ENCODE results near the gene AMZ1.
"Not testable (repeated sequence)": the region's sequence is repeated elsewhere in the genome, so short reads cannot be mapped to it uniquely, and the experiment has no call there.

The AMZ1 gene

DNA sequence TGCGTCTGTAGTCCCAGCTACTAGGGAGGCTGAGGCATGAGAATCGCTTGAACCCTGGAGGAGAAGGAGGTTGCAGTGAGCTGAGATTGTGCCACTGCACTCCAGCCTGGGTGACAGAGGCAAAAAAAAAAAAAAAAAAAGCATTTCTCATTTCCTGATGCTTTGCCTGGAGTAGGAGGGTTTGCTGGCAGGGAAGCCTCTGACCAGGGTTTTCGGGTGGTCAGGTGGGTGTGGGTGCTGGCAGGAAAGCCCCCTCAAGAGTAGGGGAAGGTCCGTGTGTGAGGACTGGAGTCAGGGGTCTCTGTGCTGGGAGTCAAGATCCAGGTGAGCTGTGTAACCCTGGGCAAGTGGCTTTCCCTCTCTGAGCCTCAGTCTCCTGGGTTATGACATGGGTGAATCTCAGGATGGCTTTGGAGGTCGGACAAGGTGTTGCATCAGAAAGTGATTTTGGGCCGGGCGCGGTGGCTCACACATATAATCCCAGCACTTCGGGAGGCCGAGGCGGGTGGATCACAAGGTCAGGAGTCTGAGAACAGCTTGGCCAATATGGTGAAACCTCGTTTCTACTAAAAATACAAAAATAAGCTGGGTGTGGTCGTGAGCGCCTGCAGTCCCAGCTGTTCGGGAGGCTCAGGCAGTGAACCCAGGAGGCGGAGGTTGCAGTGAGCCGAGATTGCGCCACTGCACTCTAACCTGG is 3.2 kb downstream of the AMZ1 start:
- DNase-seq (ENCODE audit: low read depth in 2 of 2), result no peak

DNA sequence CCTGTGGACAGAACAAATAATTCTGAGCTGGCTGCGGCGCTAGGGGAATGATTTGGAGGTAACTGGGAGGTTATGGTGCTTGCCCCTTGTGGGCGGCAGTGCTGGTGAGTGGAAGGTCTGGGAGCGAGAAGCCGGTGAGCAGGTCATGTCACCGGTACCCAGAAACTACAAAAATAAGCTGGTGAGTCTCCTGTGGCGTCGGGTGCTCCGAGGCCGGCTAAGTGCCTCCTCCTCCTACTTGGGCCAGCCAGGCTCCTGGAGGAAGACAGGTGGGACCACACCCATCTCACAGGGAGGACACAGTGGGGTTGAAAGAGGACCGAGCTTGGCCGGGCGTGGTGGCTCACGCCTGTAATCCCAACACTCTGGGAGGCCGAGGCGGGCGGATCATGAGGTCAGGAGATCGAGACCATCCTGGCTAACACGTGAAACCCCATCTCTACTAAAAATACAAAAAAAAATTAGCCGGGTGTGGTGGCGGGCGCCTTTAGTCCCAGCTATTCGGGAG is 4.0 kb downstream of the AMZ1 start:
- DNase-seq (ENCODE audit: low read depth in 2 of 2), result not testable (repeated sequence)

DNA sequence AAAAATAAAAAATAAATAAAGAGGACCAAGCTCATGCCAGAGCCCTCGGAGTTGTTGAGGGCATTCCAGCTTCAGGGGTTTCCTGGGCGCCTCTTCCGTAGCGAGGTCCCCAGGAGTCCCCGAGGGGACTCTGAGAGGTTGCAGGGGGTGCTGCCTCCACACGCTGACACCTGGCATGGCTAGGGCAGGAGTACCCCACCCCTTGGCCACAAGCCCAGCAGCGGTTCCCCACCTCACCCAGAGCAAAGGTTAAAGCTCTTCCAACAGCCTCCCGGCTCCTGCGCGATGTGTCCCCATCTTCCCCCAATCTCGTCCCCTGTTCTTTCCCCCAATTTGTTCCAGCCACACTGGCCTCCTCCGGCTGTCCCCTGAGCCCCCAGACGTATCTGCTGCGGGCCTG is 4.5 kb downstream of the AMZ1 start:
- DNase-seq (ENCODE audit: low read depth in 2 of 2), result no peak

DNA sequence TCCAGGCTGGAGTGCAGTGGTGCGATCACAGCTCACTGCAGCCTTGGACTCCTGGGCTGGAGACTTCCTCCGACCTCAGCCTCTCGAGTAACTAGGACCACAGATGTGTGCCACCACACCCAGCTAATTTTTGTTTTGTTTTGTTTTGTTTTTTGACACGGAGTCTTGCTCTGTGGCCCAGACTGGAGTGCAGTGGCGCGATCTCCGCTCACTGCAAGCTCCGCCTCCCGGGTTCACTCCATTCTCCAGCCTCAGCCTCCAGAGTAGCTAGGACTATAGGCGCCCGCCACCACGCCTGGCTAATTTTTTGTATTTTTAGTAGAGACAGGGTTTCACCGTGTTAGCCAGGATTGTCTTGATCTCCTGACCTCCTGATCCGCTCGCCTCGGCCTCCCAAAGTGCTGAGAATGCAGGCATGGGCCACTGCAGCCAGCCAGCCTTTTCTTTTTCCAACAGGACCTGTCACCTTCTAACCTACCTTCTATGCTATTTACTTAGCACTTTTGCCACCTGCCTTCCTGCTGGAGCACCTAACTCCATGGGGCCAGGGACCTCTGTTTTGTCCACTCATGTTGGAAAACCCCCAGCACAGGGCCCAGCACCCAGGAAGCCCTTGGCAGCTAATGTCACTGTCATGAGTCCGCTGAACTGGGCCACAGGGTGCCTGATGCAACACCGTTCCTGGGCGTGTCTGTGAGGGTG is 5.6 kb downstream of the AMZ1 start:
- not testable (repeated sequence) for DNase-seq (ENCODE audit: low read depth in 2 of 2)

DNA sequence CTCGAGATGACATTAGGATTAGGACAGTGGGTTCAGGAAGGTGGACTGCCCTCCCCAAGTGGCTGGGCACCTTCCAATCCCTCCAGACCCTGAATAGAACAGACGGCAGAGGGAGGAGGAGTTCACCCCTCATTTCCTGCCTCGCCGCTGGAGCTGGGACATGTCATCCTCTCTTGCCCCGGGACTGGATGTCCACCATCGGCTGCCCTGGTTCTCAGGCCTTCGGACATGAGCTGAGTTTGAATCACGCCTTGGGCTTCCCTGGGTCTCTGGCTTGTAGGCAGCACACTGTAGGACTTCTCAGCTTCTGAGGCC is 6.1 kb downstream of the AMZ1 start:
- not testable (repeated sequence) for DNase-seq (ENCODE audit: low read depth in 2 of 2)

DNA sequence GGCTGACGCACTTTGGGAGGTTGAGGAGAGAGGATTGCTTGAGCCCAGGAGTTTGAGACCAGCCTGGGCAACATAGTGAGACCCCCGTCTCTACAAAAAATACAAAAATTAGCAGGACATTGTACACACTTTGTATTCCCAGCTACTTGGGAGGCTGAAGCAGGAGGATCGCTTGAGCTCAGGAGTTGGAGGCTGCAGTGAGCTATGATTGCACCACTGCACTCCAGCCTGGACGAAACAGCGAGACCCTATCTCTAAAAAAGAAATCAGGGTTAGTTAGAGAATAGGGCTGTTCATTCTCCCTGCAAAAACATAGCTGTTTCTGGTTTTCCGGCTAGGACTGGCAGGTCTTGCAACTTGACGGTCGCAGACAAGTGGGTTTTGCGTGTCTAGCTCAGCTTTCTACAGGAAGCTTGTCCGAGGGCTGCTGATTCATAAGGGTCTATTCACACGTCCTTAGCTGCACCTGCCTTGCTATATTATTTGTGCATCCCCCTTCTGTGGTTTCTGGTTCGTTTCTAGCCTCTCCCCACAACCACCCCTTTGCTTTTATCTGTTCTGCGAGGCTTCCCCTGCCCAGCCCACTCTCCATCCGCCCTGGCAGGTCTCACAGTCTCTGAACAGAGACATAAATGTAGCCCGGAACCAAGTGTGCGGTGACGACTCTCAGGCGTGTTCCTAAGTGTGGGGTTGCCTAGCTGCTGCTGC is 10.7 kb downstream of the AMZ1 start:
- peak in 1 of 2 donors; percentile 41 for DNase-seq (ENCODE audit: low read depth in 2 of 2)

DNA sequence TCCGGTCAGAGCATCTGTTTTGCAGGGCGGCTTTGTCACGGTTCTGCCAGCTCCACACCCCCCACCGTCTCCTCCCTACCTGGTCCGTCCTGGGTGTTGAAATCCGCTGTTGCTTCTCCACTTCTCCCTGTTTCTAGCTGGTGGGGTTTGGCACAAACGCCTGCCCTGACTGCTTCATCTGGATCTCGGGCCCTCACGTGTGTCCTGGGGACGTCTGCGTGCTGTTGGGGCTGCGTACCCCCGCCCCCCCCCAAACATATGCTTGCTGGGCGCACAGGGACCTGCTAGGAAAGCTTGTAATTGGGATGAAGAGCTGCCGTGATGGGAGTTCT is 11.3 kb downstream of the AMZ1 start:
- no peak for DNase-seq (ENCODE audit: low read depth in 2 of 2)

DNA sequence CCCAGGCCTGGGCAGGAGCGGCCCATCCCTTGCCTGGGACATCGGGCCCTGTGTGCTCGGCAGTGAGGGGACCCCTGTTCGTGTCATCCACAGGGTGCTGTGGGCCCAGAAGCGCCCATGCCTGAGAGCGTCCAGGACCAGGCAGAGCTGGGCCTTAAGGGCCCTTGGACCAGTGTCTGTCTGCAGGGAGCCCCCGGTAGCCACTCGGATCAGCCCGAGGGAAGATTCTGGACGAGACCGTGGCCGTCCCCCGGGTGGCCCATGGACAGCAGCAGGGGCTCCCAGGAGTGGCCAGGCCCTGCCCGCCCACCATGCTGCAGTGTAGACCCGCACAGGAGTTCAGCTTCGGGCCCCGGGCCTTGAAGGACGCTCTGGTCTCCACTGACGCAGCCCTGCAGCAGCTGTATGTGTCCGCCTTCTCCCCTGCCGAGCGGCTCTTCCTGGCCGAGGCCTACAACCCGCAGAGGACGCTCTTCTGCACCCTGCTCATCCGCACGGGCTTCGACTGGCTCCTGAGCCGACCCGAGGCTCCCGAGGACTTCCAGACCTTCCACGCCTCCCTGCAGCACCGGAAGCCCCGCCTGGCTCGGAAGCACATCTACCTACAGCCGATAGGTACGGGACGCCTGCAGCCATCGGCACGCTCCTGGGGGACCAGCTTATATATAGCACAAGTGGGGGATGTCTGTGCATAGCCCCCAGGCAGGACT is 12.3 kb downstream of the AMZ1 start:
- DNase-seq (ENCODE audit: low read depth in 2 of 2), result no peak

DNA sequence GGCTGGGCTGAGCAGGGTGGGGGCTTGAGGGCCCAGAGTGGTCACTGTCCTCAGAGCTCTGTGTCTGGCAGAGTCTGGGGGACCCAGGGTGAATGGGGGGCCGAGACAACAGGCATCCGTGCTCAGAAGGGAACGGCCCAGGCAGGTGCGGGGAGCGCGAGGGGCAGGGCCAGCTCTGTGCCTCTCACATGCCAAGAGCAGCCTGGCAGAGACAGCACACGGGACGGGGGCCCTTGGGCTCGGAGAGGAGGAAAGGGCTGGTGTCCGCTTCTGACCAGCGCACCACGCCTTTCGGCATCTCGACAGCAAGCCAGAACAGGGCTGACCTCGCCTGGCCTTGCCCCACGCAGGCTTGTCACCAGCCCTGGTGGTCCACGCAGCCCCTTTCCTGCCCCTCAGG is 13.4 kb downstream of the AMZ1 start:
- DNase-seq (ENCODE audit: low read depth in 2 of 2), result no peak

DNA sequence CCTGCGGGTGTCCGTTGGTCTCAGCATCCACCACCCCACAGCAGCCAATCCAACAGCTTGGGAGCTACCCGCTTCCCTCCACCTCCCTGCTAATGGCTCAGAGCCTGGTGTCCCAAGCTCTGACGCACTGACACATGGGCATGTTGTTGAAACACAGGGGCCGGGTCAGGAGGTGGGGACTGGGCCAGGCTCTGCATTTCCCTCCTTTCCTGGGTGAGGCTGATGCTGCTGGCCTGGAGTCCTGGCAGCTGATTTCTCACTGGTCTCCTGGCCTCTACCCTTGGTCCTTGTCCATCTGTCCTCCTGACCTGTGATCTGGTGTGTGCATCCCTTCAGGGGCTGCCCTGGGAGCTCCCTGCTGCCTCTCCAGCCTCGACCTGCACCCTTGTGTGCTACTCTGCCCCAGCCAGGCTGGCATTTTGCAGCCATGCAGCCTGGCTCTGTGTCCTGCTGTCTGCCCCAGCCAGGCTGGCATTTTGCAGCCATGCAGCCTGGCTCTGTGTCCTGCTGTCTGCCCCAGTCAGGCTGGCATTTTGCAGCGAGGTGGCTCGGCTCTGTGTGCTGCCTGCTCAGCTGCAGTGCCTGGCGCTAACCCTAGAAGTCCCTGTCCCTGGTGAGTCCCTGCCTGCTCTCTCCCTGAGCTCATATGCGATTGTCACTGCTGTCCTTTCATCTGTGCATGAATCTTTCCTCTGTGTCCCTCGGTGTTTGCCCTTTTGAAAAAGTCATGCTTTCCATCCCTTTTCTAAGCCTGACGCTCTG is 14.0 kb downstream of the AMZ1 start:
- no peak for DNase-seq (ENCODE audit: low read depth in 2 of 2)

DNA sequence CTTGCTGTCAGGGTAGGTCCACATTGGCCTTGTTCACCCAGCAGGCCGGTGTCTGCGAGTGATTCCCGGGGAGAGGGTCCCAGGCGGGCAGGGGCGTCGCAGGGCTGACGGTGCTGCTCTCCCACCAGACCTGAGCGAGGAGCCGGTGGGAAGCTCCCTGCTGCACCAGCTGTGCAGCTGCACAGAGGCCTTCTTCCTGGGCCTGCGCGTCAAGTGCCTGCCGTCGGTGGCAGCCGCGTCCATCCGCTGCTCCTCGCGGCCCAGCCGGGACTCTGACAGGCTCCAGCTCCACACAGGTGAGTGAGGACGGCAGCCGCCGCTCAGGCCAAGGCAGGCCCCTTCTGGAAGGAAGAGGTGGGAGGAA is 14.6 kb downstream of the AMZ1 start:
- DNase-seq (ENCODE audit: low read depth in 2 of 2), result no peak

DNA sequence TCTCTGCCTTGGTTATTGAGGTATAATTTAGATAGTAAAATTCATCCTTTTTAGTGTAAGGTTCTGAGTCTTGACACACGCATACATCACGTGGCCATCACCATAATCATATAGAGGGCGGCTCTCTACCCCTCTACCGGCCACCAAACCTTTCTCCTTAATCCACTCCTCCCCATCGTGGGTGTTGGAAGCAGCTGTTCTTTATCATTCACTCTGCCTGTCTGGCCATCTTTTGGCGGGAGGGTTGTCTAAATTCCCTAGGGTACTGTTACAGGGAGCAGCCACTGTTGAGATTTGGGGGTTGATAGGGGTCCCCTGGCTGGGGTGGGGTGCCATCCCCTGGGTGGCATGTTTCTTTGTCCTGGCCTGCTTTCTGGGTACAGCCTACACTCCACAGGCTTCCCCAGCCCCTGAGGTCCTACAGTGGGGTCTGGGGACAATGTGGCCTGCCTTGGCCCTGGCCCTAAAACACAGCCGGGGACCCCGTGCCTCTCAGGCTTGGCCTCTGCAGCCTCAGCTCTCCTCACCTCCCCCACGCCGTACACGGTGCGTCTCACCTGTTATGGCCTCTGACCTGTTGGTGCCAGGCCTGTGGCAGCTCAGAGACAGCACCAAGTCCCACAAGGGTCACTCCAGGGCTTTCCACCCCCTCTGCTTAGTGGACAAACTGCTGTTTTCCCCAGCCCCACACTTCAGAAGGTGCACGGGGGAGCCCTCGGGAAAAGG is 17.5 kb downstream of the AMZ1 start:
- no peak for DNase-seq (ENCODE audit: low read depth in 2 of 2)

DNA sequence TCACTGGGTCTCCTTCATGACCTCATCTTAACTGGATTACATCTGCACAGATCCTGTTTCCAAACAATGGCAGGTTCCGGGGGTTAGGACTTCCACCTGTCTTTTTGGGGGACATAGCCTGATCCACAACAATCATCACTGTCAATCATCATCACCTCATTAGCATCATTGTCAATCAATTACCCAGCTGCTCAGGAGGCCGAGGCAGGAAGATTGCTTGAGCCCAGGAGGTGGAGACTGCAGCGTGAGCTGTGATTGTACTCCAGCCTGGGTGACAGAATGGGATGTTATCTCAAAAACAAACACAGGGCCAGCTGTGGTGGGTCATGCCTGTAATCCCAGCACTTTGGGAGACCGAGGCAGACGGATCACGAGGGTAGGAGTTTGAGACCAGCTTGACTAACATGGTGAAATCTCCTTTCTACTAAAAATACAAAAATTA is 18.7 kb downstream of the AMZ1 start:
- DNase-seq (ENCODE audit: low read depth in 2 of 2), result no peak

DNA sequence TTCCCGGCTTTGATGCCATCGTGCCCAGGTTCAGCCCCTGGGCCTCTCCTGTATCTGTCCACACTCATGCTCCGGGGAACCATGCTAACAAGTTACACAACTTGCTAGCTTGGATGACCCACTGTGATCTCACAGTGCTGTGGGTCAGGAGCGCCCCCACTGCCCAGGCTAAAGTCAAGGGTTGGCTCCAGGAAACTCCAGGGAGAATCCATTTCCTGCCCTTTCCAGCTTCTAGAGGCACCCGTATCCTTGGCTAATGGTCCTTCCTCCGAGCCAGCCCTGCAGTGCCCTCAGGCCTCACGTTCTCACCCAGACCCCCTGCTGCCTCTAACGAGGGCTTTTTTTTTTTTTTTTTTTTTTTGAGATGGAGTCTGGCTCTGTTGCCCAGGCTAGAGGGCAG is 19.5 kb downstream of the AMZ1 start:
- DNase-seq (ENCODE audit: low read depth in 2 of 2), result no peak

DNA sequence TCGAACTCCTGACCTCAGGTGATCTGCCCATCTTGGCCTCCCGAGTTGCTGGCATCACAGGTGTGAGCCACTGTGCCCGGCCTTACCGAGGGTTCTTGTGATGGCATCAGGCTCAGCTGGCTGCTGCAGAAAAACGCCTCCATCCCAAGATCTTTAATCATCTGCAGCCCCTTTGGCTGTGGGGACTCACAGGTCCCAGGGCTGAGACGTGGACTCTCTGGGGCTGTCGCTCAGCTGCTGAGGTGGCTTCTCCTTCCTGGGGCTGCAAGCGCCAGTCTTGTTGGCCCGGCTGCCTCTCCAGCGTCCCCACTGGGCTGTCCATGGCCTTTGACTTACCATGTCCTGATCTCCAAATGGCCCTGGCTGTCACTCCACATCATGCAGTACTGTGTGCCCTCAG is 20.0 kb downstream of the AMZ1 start:
- DNase-seq (ENCODE audit: low read depth in 2 of 2), result no peak

DNA sequence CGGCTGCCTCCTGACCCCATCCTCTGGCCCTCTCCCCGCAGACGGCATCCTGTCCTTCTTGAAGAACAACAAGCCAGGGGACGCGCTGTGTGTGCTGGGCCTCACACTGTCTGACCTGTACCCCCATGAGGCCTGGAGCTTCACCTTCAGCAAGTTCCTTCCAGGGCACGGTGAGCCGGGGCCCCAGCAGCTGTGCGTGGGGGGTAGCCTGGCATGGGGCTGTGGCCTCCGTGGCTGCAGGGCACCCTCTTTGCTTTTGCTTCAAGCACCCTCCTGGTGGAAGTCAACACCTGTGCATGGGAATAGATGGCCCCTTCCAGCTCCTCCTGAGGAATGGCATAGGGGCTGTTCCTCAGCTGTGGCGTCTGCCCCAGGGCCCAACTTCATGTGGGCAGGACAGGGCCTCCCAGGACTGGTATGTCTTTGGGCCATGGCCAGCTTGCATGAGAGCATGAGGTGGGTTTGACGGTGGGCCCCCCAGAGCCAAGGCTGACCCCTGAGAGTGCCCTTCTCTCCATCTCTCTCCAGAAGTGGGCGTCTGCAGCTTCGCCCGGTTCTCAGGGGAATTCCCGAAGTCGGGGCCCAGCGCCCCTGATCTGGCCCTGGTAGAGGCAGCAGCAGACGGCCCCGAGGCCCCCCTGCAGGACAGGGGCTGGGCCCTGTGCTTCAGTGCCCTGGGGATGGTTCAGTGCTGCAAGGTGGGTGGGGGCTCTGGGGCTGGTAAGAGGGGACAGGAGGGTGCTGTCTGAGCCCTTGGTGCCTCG is 20.7 kb downstream of the AMZ1 start:
- no peak for DNase-seq (ENCODE audit: low read depth in 2 of 2)

DNA sequence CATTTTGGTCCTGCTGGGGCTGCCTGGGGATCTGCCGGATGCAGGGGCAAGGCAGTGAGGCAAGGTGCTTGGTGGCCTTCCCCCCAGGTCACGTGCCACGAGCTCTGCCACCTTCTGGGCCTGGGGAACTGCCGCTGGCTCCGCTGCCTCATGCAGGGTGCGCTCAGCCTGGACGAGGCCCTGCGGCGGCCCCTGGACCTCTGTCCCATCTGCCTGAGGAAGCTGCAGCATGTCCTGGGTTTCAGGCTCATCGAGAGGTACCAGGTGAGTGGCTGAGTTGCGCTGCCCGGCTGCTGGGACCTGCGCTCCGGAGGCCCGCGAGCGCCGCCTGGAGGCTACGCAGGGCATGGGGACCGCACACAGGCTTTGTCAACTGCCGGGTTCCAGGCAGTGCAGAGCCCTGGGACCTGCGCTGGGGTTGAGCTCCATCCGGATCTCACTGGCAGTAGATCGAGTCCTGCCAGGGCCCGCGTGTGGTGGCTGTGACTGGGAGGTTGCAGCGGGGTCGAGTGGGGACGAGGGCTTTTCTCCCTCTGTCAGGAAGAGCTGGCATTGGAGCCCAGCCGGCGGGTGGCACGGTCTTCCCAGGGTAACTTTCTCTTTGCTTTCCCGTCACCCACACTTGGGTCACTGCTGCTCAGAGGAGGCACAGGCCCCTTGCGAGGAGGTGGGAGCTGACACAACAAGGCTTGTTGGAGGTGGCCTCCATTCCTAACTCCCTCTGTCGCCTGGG is 21.7 kb downstream of the AMZ1 start:
- peak; percentile 65 to 70 for DNase-seq (ENCODE audit: low read depth in 2 of 2)

DNA sequence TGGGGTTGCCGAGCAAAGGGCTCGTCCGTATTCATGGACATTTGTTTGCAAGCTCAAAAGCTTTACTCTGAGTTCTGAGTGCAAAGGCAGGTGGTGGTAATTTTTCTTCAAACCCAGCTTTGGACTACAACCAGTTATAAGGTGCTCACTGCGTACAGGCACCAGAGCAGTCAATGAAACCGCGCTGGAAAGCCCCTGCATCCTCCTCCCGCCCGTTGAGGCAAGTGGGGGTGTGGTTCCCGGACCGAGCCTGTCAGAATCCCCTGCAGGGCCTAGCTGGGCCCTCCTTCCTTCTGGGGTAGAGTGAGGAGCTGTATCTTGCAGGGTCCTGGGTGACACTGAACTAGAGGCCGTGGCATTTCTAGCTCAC is 22.3 kb downstream of the AMZ1 start:
- DNase-seq (ENCODE audit: low read depth in 2 of 2), result no peak

DNA sequence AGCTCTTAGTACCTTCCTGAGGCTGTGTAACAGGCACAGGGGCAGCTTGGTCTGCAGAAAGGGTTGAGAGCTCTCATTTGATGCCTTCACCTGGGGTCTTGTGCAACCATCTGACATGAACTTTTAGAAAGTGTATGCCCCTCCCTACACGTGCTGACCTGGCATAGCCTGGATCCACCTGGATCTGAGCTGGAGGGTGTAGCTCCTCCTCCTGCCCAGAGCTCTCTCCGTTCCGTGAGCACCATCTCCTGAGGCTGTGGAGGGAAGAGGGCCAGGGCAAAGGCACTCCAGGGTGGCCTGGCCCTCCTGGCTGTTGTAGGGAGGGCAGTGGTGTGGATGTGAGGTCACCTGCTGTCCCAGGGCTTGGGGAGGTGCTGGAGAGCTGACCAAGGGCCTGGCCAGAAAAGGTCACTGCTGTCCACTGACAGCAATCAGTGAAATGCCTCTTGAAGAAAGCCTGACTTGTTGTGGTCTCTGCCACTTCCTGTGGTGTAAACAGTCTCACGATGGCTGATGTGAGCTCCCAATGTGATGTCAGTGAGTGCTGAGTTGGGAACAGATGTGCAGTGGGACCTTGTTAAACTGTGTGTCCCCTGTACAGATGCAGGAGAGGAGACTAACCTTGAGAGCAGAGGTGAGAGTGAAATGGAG is 23.0 kb downstream of the AMZ1 start:
- DNase-seq (ENCODE audit: low read depth in 2 of 2), result no peak
